Kidney epithelial cell (primary cell): ENCODE results near the gene HSPA1B. TPM values are rescaled to one million over a fixed set of nuclear protein-coding genes. Genes with fewer than 3 reads are reported as not detected.

ENCODE experiments used
- DNase-seq: peaks from one replicate; pipeline ENCODE4 v3.0.0-alpha.2; 2010; ENCODE audit warnings: low read depth
- H3K27me3 ChIP-seq: 2 replicates; pipeline ENCODE4 v1.6.0; 2011; ENCODE audit warnings: low read length; ENCODE audit not compliant: control insufficient read depth, insufficient read depth
- H3K36me3 ChIP-seq: 2 replicates; pipeline ENCODE4 v1.5.1; 2011; ENCODE audit warnings: low read length; ENCODE audit not compliant: control insufficient read depth, insufficient read depth
- H3K4me3 ChIP-seq: 2 replicates; pipeline ENCODE4 v1.5.1; 2011; ENCODE audit warnings: low read depth, mild to moderate bottlenecking, control low read depth, low read length
- CTCF ChIP-seq: IDR thresholded peaks from 2 replicates; pipeline ENCODE4 v1.5.1; 2011; ENCODE audit warnings: mild to moderate bottlenecking, moderate library complexity, low read length, control low read depth, inconsistent platforms; ENCODE audit not compliant: insufficient read depth, poor library complexity, severe bottlenecking
- total RNA-seq: library from RNA; depleted of rRNA; stranded (reverse); fragments of >200 nt; gene quantifications from 2 replicates; pipeline ENCODE4 v1.2.3, GENCODE V29; 2015

HSPA1B gene
- total RNA-seq, 1 donor from 2014 or later: 68.3 TPM

- TF ChIP-seq CTCF: no peak
- DNase-seq: no peak
- no peaks in the 10 kb centered on the region for H3K27me3 ChIP-seq
- H3K36me3 ChIP-seq: peaks cover 9% of the 10 kb centered on the region
- no peak overlapping the region for H3K4me3 ChIP-seq
Observed at GRCh38 chr6:31781244-31782125, 46.1 kb upstream of the HSPA1B start.

GRCh38 chr6:31782126-31782855, 45.2 kb upstream of the HSPA1B start:
- H3K27me3 ChIP-seq: no peaks in the 10 kb centered on the region
- peaks cover 9% of the 10 kb centered on the region for H3K36me3 ChIP-seq
- no peak for DNase-seq
- TF ChIP-seq CTCF: no peak
- H3K4me3 ChIP-seq: no peak overlapping the region

DNA sequence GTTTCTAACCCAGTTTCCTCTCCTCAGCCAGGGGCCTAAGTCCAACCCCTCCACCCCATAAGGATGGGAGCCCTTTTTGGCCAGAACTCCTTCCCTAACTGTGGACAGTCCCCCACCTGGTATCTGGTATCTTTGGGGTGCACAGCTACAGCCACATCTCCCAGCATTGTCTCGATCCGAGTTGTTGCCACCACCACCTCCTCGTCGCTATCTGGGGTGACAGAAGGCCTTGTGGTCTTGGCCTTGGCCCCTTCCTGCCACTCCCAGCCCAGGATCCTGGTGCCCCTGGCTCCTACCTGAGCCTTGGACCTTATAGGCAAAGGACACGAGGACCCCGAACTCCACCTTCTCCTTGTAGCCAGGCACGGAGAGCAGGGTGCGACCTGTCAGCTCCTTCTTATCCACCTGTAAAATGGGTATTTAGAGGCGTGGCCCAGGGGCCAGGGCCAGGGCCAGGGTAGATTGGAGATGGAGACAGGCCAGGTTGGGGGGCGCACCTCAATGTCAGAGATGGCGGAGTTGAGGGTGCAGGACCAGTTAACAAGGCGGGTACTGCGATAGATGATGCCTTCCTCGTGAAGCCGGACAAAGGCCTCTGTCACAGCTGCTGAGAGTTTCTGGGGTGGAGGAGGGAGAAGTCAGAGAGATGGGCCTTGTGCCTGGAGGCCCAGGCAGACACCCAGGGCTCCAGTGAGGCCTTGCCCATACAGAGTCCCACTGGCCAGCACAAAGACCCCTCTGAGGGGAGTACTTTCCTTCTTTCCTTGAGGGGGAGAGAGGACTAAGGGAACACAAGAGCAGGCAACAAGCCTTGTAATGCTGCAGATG, 43.2 kb upstream of the HSPA1B start:
- no peak for TF ChIP-seq CTCF
- DNase-seq: no peak

GRCh38 chr6:31785475-31785874, 42.1 kb upstream of the HSPA1B start:
- Histone ChIP-seq H3K27me3 (no peaks in the 10 kb centered on the region), H3K36me3 (peaks cover 7% of the 10 kb centered on the region), H3K4me3 (no peak overlapping the region)
- DNase-seq: no peak
- no peak for TF ChIP-seq CTCF

More for the DNA sequence above, 43.2 kb upstream of the HSPA1B start:
- Histone ChIP-seq H3K27me3 (no peaks in the 10 kb centered on the region), H3K36me3 (peaks cover 9% of the 10 kb centered on the region), H3K4me3 (no peak overlapping the region)

- Histone ChIP-seq H3K36me3 (no peaks in the 10 kb centered on the region), H3K27me3 (no peaks in the 10 kb centered on the region), H3K4me3 (no peak overlapping the region)
- no peak for DNase-seq
- TF ChIP-seq CTCF: peak; percentile 73
Observed at GRCh38 chr6:31791324-31792089, 36.0 kb upstream of the HSPA1B start.
